HS-5 (cell line): ENCODE results near the gene SLFN11.
"Not testable (repeated sequence)": the region's sequence is repeated elsewhere in the genome, so short reads cannot be mapped to it uniquely, and the experiment has no call there.

Experiments used
- DNase-seq: peaks from one replicate; pipeline ENCODE4 v3.0.0-alpha.2; 2012; ENCODE audit warnings: low read depth

SLFN11 gene

DNA sequence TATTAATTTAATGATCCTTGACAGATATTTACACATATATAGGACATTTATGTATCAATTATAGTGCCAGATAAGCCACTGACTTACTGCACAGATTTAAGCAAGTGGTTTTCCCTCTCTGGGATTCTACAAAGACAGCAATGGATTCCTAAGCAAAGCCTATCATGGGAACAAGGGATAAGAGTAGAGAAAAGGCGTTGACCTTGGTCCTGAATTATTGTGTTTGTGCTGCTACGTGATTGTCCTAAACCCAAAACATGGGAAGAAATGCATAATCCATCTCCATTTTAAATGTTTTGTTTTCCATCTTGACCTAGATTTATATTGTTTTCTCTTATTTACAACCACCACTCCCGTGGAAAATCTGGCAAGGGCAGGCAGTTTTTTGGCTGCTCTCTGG lies 14.0 kb downstream of the SLFN11 start:
- no peak for DNase-seq

DNA sequence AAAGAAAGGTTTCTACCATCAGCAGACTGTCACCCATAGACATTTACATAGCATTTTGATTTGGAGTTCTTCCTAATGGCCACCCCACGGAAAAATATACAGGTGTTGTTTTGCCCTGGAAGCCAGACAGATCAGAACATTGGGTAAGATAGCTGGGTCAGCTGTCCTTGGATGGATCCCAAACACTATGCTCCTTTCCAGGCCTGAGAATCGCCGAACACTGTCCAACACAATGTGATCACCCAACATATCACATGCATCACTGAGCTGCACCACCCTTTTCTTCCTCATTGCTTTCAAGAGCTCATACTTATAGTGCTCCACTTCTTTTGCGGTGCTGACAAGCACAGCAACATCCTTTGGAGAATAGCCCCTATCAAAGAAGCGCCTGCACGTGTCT lies 21.1 kb downstream of the SLFN11 start:
- no peak for DNase-seq

DNA sequence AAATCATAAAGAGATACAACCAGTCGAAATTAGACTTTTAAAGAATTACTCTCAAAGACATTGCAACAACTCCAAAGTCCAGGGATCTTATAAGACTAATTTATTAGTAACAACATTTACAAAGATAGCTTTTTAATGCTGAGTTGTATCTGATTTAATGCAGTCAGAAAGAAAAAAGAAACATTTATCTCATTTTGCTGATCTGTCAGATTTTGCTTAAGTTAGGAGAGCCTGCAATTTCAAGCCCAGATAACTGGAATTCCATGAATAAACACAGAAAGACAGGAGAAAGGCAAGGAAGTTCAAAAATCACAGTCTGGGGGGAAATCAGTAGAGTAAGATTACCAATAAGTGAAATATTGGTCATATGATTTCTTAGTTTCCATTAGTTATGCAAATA lies 22.9 kb downstream of the SLFN11 start:
- no peak for DNase-seq

DNA sequence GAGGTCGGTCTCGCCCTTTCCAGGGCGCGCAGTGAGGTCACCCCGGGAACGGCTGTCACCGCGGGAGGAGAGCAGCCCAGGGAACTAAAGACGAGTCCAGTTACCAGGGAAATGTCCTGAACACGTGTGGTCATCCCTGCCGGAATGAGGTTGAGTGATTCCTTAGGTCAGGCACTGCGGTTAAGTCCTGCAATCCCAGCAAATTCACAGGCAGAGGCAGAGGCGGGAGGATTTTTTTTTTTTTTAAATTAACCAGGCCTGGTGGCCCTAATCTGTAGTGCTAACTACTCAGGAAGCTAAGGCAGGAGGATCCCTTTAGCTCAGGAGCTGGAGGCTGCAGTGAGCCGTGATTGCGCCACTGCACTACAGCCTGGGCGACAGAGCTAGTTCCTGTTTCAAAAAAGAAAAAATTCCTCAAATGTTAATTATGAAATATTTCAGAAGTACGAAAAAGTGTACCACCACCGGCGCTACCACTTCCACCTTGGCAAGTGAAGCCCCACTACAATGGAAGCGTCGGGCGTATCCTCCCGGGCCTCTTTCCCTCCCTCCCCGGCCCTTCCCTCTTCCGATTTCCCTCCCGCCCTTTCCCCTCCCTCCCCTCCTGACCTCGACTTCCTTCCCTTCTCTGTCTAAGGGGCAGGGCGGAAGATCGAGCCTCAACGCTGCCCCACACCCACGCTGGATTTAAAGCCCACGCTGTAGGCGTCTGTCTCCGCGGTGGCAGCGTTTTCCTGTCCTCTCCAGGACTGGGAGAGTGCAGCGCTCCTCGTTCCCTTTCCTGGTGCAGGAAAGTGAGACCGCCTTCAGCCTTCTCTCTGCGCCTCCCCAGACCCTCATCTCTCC lies 27.3 kb downstream of the SLFN11 start:
- DNase-seq: no peak

DNA sequence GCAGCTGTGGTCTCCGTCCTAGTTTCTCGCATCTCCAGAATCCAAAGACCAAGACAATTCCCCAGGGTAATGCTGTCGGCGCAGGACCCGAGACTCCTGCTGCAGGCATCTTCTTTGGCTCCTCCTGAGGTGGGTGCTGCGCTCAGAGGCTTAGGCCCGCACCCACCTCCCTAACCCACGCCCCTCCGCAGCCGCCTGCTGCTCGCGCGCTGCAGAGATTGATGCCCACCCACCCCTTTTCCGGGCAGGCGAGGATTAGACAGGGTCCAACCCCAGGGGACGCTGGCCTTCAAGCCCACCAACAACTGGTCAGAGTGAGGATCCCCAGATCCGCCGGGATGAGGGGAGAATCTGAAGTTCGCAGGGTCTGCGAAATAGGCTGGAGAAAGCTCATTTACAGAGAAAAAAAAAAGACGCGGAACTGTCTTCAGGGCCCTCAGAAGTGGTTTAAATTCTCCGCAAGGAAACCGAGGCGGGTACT lies 27.9 kb downstream of the SLFN11 start:
- no peak for DNase-seq

DNA sequence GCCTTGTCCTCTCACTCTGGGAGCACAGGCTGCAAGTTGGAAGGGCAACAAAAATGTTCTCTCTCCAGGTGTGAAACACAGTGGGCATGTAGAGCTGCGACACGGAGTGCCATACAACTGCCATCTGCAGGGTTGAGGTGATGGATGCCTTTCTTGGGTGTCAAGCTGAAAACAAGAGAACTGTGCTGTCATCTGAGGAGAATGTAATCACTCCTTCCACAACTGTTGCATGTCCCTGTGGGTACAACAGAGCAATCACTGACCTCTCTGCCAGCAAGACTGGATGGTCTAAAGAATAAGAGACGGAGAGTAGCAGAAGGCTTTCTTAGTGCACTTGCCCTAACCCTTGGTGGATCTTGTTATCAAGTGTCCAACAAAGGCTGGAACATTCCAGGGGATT lies 29.2 kb downstream of the SLFN11 start:
- no peak for DNase-seq

DNA sequence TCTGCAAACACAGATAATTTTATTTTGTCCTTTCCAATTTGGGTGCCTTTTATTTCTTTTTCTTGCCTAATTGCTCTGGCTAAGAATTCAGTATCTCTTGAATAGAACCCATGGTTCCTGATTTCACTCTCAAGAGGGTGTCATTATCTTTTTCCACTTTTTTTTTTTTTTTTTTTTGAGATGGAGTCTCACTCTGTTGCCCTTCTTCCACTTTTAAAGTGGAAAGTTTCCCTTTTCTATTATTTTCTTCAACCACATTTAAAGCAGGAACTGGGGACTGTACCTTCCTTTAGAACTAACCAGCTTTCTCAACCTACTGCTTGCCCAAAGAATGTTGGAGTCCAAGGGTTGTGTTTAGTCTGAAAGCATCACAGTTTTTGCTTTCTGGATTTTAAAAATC lies 31.1 kb downstream of the SLFN11 start:
- no peak for DNase-seq

DNA sequence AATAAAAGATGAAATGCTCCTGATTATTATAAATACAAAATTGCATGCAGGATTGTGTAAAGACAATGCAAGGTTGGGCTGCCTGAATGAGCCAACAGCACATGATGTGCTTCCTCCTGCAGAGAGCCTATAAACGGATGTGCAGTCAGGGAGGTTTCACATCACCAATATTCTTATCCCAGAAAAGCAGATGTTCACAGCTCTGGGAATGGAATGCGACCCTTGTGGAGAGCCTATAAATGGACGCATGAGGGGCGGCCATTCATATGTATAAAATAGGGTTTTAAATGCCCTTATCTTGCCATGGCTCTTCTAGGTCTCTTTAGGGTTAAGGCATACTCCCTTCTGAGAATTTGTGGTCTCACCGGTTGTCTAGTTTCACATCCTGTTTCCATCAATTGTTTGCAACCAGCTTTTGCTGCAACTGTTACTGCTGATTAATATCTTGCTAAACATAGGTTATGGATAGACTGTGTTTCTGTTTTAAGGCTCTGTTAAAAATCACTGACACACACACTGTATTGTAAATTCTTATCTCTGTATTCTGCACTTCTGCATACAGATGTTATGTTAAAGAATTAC lies 31.9 kb downstream of the SLFN11 start:
- DNase-seq: no peak

DNA sequence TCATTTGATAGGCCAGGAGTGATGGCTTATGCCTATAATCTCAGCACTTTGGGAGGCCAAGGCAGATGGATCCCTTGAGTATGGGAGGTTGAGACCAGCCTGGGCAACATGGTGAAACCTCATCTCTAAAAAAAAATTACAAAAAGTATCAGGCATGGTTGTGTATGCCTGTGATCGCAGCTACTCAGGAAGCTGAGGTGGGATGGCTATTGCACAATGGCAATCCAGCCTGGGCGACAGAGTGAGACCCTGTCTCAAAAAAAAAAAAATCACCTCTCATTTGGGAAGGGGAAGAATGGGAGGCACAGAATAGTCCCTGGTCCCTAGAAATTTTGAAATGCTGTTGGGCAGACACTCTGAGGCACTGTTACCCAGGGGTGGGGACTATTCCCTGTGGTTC lies 35.2 kb downstream of the SLFN11 start:
- no peak for DNase-seq

DNA sequence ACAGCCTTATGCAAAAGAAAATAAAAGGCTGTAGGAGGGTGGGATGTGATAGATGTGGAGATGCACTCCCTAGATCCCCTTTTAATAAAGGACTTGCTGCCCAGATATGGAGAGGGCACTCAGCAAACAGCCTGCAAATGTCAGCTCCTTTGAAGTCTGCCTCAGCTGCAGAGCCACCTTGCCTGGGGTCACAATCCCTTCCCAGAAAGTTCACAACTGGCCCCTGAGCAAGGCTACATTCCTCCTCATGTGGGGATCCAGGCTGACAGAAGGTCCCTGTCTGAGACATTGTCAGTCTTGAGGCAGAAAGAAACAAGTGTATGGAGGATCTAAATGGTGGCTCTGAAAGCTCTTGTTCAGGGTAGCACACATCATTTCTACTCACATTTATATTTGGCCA lies 36.1 kb downstream of the SLFN11 start:
- no peak for DNase-seq

DNA sequence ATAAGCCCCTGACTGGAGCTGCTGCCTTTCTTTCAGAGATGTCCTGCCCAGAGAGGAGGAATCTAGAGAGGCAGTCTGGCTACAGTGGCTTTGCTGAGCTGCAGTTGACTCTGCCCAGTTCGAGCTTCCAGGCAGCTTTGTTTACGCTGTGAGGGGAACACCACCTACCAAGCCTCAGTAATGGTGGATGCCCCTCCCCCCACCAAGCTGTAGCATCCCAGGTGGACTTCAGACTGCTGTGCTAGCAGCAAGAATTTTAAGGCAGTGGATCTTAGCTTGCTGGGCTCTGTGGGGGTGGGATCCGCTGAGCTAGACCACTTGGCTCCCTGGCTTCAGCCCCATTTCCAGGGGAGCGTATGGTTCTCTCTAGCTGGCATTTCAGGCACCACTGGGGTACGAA lies 39.8 kb downstream of the SLFN11 start:
- not testable (repeated sequence) for DNase-seq

DNA sequence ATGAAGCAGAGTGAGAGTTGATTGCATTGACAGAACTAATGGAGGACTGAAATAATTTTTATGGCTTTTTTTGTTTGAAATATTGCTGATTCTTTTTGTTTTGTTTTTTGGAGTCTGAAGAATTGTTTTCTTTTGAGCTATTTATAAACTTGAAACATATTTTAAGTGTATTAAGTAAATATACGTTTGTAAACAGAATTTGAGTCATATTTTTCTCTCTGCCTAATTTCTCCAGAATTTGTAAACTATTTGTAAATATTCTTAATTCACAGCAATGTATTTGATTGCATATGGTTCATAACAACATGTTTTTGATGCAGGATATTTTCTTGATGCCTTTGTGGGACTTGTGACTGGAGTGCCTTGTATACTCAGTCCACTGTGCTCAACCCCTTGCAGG lies 50.7 kb downstream of the SLFN11 start:
- no peak for DNase-seq

DNA sequence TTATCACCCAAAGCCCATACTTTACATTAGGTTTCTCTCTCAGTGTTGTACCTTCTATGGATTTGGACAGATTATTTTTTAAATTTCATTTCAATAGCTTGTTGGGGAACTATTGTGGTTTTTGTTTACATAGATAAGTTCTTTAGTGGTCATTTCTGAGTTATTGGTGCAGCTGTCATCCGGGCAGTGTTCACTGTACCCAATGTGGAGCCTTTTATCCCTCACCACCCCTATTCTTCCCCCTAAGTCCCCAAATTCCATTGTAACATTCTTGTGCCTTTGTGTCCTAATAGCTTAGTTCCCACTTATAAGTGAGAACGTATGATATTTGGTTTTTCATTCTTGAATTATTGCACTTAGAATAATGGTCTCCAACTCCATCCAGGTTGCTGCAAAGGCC lies 57.5 kb downstream of the SLFN11 start:
- no peak for DNase-seq

DNA sequence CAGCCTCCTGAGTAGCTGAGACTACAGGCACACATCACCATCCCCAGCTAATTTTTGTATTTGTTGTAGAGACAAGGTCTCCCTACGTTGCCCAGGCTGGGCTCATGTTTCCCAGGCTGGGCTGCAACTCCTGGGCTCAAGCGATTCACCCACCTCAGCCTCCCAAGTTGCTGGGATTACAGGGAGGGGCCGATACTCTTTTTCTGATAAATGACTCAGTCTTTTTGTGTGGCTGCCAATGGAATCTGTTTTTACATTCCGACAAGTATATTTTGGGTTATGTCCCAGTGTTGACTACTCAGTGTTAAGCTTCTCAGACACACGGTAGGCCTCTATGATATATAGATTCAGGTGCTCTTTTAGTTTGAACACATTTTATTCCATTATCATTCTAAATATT lies 58.1 kb downstream of the SLFN11 start:
- DNase-seq: peak; percentile 76

DNA sequence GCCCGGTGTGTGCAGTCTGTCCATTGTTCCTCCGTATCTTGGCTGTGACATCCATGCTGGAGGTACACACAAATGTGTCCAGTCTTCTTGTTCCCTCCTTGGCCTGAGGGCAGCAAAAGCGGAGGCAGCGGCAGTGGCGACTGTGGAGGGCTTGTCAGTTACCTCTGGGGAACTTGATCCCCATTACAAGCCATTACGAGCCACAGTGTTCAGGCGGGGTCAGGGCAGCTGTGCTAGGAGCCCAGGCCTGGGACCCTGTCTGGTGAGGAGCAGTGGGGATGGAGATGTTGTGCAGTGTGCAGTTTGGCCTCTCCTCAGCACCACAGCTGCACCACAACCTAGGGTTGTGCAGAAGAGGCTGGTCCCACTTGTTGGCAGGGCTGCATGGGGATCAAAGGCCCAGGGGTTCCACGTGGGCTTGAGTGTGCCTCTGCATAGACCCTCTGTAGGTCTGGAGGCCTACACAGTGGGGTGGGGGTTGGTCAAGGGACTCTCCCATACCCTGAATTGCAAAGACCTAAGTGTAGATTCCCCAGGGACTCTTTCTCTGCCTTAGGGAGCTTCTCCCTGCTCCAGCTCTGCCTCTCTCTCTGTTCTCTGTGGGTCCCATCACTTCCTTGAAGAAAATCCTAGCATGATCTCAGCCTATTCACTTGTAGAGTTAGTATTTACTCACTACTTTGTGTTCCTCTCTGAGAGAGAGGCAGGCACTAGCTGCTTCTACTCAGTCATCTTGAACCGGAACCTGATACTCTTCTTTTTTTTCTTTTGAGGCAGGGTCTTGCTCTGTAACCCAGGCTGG lies 58.8 kb downstream of the SLFN11 start:
- DNase-seq: no peak

DNA sequence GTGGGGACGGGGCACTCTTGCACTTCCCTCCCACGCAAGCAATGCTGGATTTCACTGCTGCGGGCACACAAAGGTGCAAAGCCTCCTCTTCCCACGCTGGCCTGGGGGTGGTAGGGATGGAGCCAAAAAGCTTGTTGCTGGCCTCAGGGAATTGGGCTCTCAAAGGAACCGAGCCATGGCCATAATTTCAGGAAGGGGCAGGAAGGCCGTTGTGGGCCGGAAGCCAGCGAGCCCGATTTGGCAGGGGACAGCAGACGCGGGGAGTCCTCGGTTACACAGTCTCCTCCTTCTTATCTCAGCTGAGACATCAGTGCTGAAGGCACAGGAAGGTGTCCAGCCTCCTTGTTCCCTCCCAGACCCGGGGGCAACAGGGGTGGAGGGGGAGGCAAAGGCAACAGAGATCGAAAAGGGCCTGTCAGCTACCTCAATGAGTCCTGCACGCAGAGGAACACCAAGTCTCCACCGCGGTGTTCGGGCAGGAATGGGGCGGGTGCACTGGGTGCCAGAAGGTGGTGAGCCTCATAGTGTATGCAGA lies 59.5 kb downstream of the SLFN11 start:
- DNase-seq: no peak

DNA sequence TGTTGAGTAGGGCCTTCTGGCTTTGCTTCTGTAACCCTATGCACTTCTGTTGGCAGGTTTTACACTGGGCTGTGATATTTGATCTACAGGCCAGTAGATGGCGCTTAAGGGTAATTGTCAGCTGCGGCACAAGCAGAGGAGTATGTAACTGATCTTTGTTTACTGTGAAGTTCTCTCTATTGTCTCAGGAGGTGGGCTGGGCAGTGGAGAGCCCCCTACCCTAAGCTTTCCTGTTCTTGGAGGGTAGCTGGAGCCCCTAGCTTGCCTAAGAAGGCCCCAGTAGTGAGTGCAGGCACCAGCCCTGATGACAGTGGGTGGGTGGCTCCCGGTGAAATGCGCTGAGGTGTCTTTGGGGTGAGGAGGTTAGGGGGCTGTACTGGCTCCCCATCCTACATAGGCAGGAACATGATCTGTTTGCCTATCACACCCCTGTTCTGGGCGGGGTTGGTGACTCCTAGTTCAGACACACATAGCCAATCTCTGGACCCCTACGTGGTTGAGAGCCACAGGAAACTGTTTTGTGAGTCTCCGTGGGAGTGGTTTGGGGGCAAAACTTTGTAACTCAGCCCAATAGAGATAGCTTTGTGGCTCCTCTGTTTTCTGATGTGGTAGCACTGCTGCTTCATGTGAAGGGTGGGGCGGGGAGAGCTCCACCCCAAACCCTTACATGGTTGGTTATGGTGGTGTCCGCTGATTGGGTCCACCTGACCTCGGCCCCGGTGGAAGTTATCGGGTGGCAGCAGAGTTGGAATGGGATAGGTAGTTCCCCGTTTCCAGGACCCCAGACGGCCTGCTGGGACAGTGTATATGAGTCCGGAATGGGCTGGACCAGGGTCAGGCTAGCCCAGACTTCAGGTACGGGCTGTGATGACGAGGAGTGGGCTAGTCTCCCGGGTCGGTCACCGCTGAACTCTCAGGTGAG lies 60.4 kb downstream of the SLFN11 start:
- no peak for DNase-seq

DNA sequence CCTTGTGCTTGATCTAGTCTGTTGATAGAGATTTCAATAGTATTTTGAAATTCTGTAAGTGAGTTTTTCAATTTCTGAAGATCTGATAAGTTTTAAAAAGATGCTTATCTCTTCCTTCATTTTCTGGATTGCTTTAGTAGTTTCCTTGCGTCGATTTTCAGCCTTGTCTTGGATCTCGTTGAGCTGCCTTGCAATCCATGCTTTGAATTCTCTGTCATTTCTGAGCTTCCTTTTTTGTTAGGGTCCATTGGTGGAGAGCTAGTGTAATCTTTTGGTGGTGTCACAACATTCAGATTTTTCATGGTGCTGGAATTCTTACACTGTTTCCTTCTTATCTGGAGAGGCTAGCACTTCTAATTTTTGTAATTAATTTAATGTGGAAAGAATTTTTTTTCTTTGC lies 61.1 kb downstream of the SLFN11 start:
- DNase-seq: no peak

DNA sequence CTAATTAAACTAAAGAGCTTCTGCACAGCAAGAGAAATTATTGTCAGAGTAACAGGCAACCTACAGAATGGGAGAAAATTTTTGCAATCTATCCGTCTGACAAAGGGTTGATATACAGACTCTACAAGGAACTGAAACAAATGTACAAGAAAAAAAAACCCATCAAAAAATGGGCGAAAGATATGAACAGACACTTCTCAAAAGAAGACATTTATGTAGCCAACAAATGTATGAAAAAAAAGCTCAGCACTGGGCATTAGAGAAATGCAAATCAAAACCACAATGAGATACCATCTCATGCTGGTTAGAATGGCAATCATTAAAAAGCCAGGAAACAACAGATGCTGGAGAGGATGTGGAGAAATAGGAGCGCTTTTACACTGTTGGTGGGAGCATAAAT lies 64.1 kb downstream of the SLFN11 start:
- DNase-seq: not testable (repeated sequence)
